CD14-positive monocyte (primary cell): ENCODE data around the gene METTL24. TPM values are rescaled to one million over a fixed set of nuclear protein-coding genes. Genes with fewer than 3 reads are reported as not detected.
"Not testable (repeated sequence)": the region's sequence is repeated elsewhere in the genome, so short reads cannot be mapped to it uniquely, and the experiment has no call there.

Experiments
- DNase-seq, 3 donors: peaks; one replicate each; pipeline ENCODE4 v3.0.0-alpha.2; 2011 to 2022
- H2AFZ ChIP-seq: 2 replicates; pipeline ENCODE4 v1.6.0; 2012; ENCODE audit warnings: mild to moderate bottlenecking, low read depth, low read length, inconsistent platforms; ENCODE audit not compliant: insufficient read depth, poor library complexity, severe bottlenecking
- H3K27ac ChIP-seq, 2 donors: 1 replicate in 1 of 2; 2 replicates in 1 of 2; pipeline ENCODE4 v1.5.1; 2012 to 2013; ENCODE audit warnings: low read length in 2 of 2, control low read depth in 1 of 2, inconsistent platforms in 1 of 2, low read depth in 1 of 2, mild to moderate bottlenecking in 1 of 2
- H3K27me3 ChIP-seq, 2 donors: one replicate each; pipeline versions ENCODE4 v1.6.0 to v1.6.1; 2011 to 2013; ENCODE audit warnings: low read length in 2 of 2; ENCODE audit not compliant: control insufficient read depth in 2 of 2, insufficient read depth in 2 of 2
- H3K36me3 ChIP-seq, 2 donors: replicated peaks in 1 of 2; 1 replicate in 1 of 2; 2 replicates in 1 of 2; pipeline versions ENCODE4 v1.5.1 to v1.6.1; 2012 to 2013; ENCODE audit warnings: low read length in 2 of 2, control low read depth in 1 of 2, inconsistent platforms in 1 of 2, mild to moderate bottlenecking in 1 of 2; ENCODE audit not compliant: insufficient read depth in 2 of 2, control insufficient read depth in 1 of 2
- H3K4me1 ChIP-seq, 2 donors: 1 replicate in 1 of 2; 2 replicates in 1 of 2; pipeline versions ENCODE4 v1.5.1 to v1.6.1; 2012 to 2013; ENCODE audit warnings: low read length in 2 of 2, control low read depth in 1 of 2, inconsistent platforms in 1 of 2, mild to moderate bottlenecking in 1 of 2, moderate library complexity in 1 of 2; ENCODE audit not compliant: insufficient read depth in 2 of 2, control insufficient read depth in 1 of 2
- H3K4me2 ChIP-seq: replicated peaks from 2 replicates; pipeline ENCODE3; 2012; ENCODE audit warnings: low read length, moderate library complexity, mild to moderate bottlenecking; ENCODE audit not compliant: poor library complexity, severe bottlenecking; ENCODE audit errors: extremely low read depth
- H3K4me3 ChIP-seq, 3 experiments: fragments of 200-600 bp in 1 of 3; sonication (generic) in 1 of 3; replicated peaks in 1 of 3; 1 replicate in 2 of 3; 2 replicates in 1 of 3; pipeline ENCODE4 v1.5.1; 2011 to 2013; ENCODE audit warnings: low read length in 3 of 3, mild to moderate bottlenecking in 3 of 3, control low read depth in 2 of 3, low read depth in 2 of 3, inconsistent platforms in 1 of 3, moderate library complexity in 1 of 3
- H3K79me2 ChIP-seq: 2 replicates; pipeline ENCODE4 v1.6.0; 2012; ENCODE audit warnings: mild to moderate bottlenecking, control low read depth, inconsistent platforms, low read length, moderate library complexity; ENCODE audit not compliant: insufficient read depth
- H3K9ac ChIP-seq: 2 replicates; pipeline ENCODE4 v1.6.0; 2017; ENCODE audit warnings: low read length, mild to moderate bottlenecking; ENCODE audit not compliant: insufficient read depth, poor library complexity, severe bottlenecking
- H3K9me3 ChIP-seq, 2 donors: replicated peaks in 1 of 2; 1 replicate in 1 of 2; 2 replicates in 1 of 2; pipeline versions ENCODE4 v1.5.1 to v1.6.1; 2012 to 2013; ENCODE audit warnings: low read length in 2 of 2, control low read depth in 1 of 2; ENCODE audit not compliant: control insufficient read depth in 1 of 2, insufficient read depth in 1 of 2
- H4K20me1 ChIP-seq: 2 replicates; pipeline ENCODE4 v1.6.0; 2012; ENCODE audit warnings: mild to moderate bottlenecking, low read length, control low read depth, moderate library complexity; ENCODE audit not compliant: insufficient read depth
- H3K27ac Mint-ChIP-seq, 7 donors: one replicate each; pipeline ENCODE4 v1.8.0; 2020; ENCODE audit warnings: mild to moderate bottlenecking in 7 of 7, mixed read lengths in 7 of 7, moderate library complexity in 6 of 7, inconsistent platforms in 2 of 7
- H3K27me3 Mint-ChIP-seq, 3 donors: one replicate each; pipeline ENCODE4 v1.8.0; 2021 to 2022; ENCODE audit warnings: low read depth in 3 of 3, mild to moderate bottlenecking in 3 of 3, mixed read lengths in 3 of 3, moderate library complexity in 3 of 3, inconsistent platforms in 1 of 3
- H3K36me3 Mint-ChIP-seq, 2 donors: one replicate each; pipeline ENCODE4 v1.8.0; 2020; ENCODE audit warnings: mixed read lengths in 2 of 2, inconsistent platforms in 1 of 2, mild to moderate bottlenecking in 1 of 2
- H3K4me1 Mint-ChIP-seq: one replicate; pipeline ENCODE4 v1.8.0; 2020; ENCODE audit warnings: mild to moderate bottlenecking, mixed read lengths
- H3K4me3 Mint-ChIP-seq, 2 donors: one replicate each; pipeline ENCODE4 v1.8.0; 2020; ENCODE audit warnings: mild to moderate bottlenecking in 2 of 2, mixed read lengths in 2 of 2, moderate library complexity in 1 of 2
- H3K9me3 Mint-ChIP-seq, 7 donors: one replicate each; pipeline ENCODE4 v1.8.0; 2020 to 2022; ENCODE audit warnings: mixed read lengths in 7 of 7, mild to moderate bottlenecking in 6 of 7, moderate library complexity in 6 of 7, inconsistent platforms in 2 of 7
- WGBS: methylation state at CpG from one replicate; pipeline ENCODE4 v1.1.5; 2013; ENCODE audit warnings: missing lambda C conversion rate; ENCODE audit not compliant: insufficient coverage; 5-methylcytosine and 5-hydroxymethylcytosine counted together
- intact Hi-C, 2 donors: fragments of 100-400 bp; cut with micrococcal nuclease; formaldehyde crosslinking; loops; one replicate each; pipeline versions ENCODE4 v1.15.0 to v1.15.1; 2023
- polyA plus RNA-seq, 3 donors: library from polyadenylated mRNA; depleted of rRNA in 1 of 3; unstranded in 2 of 3; stranded (reverse) in 1 of 3; fragments of 300-500 nt in 2 of 3; fragments of >200 nt in 1 of 3; fragmentation: Illumina TruSeq in 2 of 3; gene quantifications; 1 replicate in 2 of 3; 2 replicates in 1 of 3; pipeline ENCODE4 v1.2.3, GENCODE V29; 2012 to 2021
- TF ChIP-seq, protein P1 (sequence below): fragments of 200-600 bp; IDR thresholded peaks from one replicate; pipeline ENCODE4 v1.8.0; 2022; ENCODE audit warnings: antibody characterized with exemption, mild to moderate bottlenecking

METTL24 gene
- polyA plus RNA-seq, 3 donors: not detected

DNA sequence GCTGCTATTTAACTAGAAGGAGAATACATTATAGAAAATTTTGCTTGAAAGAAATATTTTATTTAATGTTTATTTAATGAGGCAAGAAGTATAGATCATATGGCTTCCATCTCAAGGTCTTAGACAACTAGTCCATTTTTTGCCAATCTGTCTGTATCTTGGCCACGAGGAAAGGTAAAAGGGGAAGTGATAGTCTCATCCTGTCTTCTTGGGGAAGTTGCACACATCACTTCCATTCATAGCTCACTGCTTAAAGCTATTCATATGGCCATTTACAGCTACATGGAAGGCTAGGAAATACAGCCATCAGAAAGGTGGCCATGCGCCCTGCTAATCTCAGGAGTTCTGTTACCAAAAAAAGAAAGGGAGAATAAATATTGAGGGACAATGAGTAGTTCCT is 50.8 kb downstream of the METTL24 start:
- no peaks in the 10 kb centered on the region for H3K36me3 ChIP-seq
- H3K79me2 ChIP-seq: no peaks in the 10 kb centered on the region
- WGBS: no CpG with 5 or more reads among the region's 2 CpGs
- TF ChIP-seq, protein P1, sequence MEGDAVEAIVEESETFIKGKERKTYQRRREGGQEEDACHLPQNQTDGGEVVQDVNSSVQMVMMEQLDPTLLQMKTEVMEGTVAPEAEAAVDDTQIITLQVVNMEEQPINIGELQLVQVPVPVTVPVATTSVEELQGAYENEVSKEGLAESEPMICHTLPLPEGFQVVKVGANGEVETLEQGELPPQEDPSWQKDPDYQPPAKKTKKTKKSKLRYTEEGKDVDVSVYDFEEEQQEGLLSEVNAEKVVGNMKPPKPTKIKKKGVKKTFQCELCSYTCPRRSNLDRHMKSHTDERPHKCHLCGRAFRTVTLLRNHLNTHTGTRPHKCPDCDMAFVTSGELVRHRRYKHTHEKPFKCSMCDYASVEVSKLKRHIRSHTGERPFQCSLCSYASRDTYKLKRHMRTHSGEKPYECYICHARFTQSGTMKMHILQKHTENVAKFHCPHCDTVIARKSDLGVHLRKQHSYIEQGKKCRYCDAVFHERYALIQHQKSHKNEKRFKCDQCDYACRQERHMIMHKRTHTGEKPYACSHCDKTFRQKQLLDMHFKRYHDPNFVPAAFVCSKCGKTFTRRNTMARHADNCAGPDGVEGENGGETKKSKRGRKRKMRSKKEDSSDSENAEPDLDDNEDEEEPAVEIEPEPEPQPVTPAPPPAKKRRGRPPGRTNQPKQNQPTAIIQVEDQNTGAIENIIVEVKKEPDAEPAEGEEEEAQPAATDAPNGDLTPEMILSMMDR: no peak
- peaks cover 6% of the 10 kb centered on the region for H3K4me1 Mint-ChIP-seq
- H3K27ac ChIP-seq: no peak overlapping the region
- H3K9ac ChIP-seq: no peak overlapping the region
- no peak overlapping the region for H3K27ac Mint-ChIP-seq
- H3K4me3 Mint-ChIP-seq: no peak overlapping the region
- H3K9me3 Mint-ChIP-seq: peaks cover 0 to 13% (median 5%) of the 10 kb centered on the region in 7 donors
- H3K4me3 ChIP-seq: no peak overlapping the region
- H3K27me3 ChIP-seq: no peaks in the 10 kb centered on the region
- no peak overlapping the region for H2AFZ ChIP-seq
- peaks cover 0 to 2% (median 0%) of the 10 kb centered on the region in 3 donors for H3K27me3 Mint-ChIP-seq
- H3K4me2 ChIP-seq: no peak overlapping the region
- intact Hi-C loops: no loop called here
- H3K9me3 ChIP-seq: no peaks in the 10 kb centered on the region
- H3K36me3 Mint-ChIP-seq: no peaks in the 10 kb centered on the region
- peak; percentile 2 to 21 (median 9) for DNase-seq
- H3K4me1 ChIP-seq: no peaks in the 10 kb centered on the region
- H4K20me1 ChIP-seq: no peaks in the 10 kb centered on the region

DNA sequence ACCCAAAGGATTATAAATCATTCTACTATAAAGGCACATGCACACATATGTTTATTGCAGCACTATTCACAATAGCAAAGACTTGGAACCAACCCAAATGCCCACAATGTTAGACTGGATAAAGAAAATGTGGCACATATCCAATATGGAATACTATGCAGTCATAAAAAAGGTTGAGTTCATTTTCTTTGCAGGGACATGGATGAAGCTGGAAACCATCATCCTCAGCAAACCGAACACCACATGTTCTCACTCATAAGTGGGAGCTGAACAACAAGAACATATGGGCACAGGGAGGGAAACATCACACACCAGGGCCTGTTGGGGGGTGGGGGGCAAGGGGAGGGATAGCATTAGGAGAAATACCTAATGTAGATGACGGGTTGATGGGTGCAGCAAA is 52.3 kb downstream of the METTL24 start:
- H3K9ac ChIP-seq, H2AFZ ChIP-seq, H3K4me1 Mint-ChIP-seq, H3K4me2 ChIP-seq, H3K27me3 Mint-ChIP-seq, H3K27ac Mint-ChIP-seq, DNase-seq, H3K27me3 ChIP-seq, H3K36me3 ChIP-seq, H4K20me1 ChIP-seq, H3K4me3 ChIP-seq, H3K79me2 ChIP-seq, H3K27ac ChIP-seq, H3K4me3 Mint-ChIP-seq, H3K4me1 ChIP-seq, H3K36me3 Mint-ChIP-seq, H3K9me3 ChIP-seq, intact Hi-C loops: not testable (repeated sequence)
- no CpG with 5 or more reads among the region's 2 CpGs for WGBS
- peaks cover 0 to 13% (median 5%) of the 10 kb centered on the region in 7 donors for H3K9me3 Mint-ChIP-seq

DNA sequence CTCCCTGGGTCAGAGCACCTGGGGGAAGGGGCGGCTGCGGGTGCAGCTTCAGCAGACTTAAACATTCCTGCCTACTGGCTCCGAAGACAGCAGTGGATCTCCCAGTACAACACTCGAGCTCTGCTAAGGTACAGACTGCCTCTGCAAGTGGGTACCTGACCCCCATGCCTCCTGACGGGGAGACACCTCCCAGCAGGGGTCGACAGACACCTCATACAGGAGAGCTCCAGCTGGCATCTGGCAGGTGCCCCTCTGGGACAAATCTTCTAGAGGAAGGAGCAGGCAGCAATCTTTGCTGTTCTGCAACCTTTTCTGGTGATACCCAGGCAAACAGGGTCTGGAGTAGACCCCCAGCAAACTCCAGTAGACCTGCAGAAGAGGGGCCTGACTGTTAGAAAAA is 54.5 kb downstream of the METTL24 start:
- H3K4me3 Mint-ChIP-seq, H3K4me2 ChIP-seq, intact Hi-C loops, H3K79me2 ChIP-seq, H3K9me3 ChIP-seq, H3K36me3 ChIP-seq, H3K9ac ChIP-seq, H3K27me3 Mint-ChIP-seq, H2AFZ ChIP-seq, H3K4me3 ChIP-seq, H3K27ac ChIP-seq, H3K4me1 ChIP-seq, H3K27me3 ChIP-seq, DNase-seq, H3K36me3 Mint-ChIP-seq, H3K4me1 Mint-ChIP-seq, H4K20me1 ChIP-seq, H3K27ac Mint-ChIP-seq, H3K9me3 Mint-ChIP-seq: not testable (repeated sequence)
- WGBS: 96% methylated on average over 4 of the region's 6 CpGs
